ENCODE results near the gene ADM2.

The ADM2 gene

GRCh38 chr22:50487290-50488005 is 6.1 kb downstream of the ADM2 start:
- no peak for DNase-seq

- DNase-seq: no peak
Measured at GRCh38 chr22:50488006-50488677, 6.8 kb downstream of the ADM2 start.

- no peak for DNase-seq
Measured at GRCh38 chr22:50488886-50489285, 7.5 kb downstream of the ADM2 start.

GRCh38 chr22:50489363-50490243 is 8.3 kb downstream of the ADM2 start:
- DNase-seq: no peak

- no peak for DNase-seq
Measured at GRCh38 chr22:50490531-50491308, 9.4 kb downstream of the ADM2 start.

- no peak for DNase-seq
Measured at GRCh38 chr22:50497093-50497492, 15.8 kb downstream of the ADM2 start.

GRCh38 chr22:50498322-50498890 is 17.1 kb downstream of the ADM2 start:
- DNase-seq: peak; percentile 63

- DNase-seq: no peak
Measured at GRCh38 chr22:50500452-50500851, 19.1 kb downstream of the ADM2 start.

GRCh38 chr22:50502096-50502495 is 20.8 kb downstream of the ADM2 start:
- DNase-seq: no peak

GRCh38 chr22:50502628-50503474 is 21.5 kb downstream of the ADM2 start:
- no peak for DNase-seq

GRCh38 chr22:50503475-50504145 is 22.3 kb downstream of the ADM2 start:
- DNase-seq: no peak

- no peak for DNase-seq
Measured at GRCh38 chr22:50504369-50505211, 23.2 kb downstream of the ADM2 start.

GRCh38 chr22:50505276-50505775 is 24.0 kb downstream of the ADM2 start:
- no peak for DNase-seq

GRCh38 chr22:50505776-50506610 is 24.6 kb downstream of the ADM2 start:
- no peak for DNase-seq

GRCh38 chr22:50506611-50507420 is 25.5 kb downstream of the ADM2 start:
- no peak for DNase-seq

- DNase-seq: peak; percentile 88
Measured at GRCh38 chr22:50507421-50507990, 26.2 kb downstream of the ADM2 start, which contains the start of gene LMF2. Gene LMF2, minus strand, starts transcription at chr22:50507702. Its CDS starts 27 bp downstream, at chr22:50507675.

Measured in kidney glomerular epithelial cell (primary cell).